H1 (cell line): ENCODE results near the gene TMEM164.

Experiments
- CHD2 ChIP-seq: IDR thresholded peaks from 2 replicates; pipeline ENCODE4 v1.6.1; 2012; ENCODE audit warnings: low read length, improper control_type of control experiment
- CTCF ChIP-seq, 3 experiments: IDR thresholded peaks; 1 replicate in 2 of 3; 2 replicates in 1 of 3; pipeline versions ENCODE4 v1.5.1 to v1.6.1; 2011; ENCODE audit warnings: low read length in 3 of 3, mild to moderate bottlenecking in 3 of 3, inconsistent platforms in 2 of 3, low read depth in 1 of 3, moderate library complexity in 1 of 3; ENCODE audit not compliant: insufficient read depth in 1 of 3; ENCODE audit errors: control extremely low read depth in 1 of 3
- EP300 ChIP-seq, 2 experiments: IDR thresholded peaks; 1 replicate in 1 of 2; 2 replicates in 1 of 2; pipeline ENCODE4 v1.6.1; 2011 to 2012; ENCODE audit warnings: low read depth in 2 of 2, low read length in 2 of 2, mild to moderate bottlenecking in 2 of 2, borderline replicate concordance in 1 of 2, inconsistent platforms in 1 of 2, moderate library complexity in 1 of 2
- EZH2 ChIP-seq: fragments of 200-600 bp; sonication (generic); IDR thresholded peaks from 2 replicates; pipeline ENCODE4 v1.7.1; 2012; ENCODE audit warnings: low read depth, mild to moderate bottlenecking, moderate library complexity, low read length, inconsistent platforms; ENCODE audit not compliant: severe bottlenecking
- JUND ChIP-seq: IDR thresholded peaks from 2 replicates; pipeline ENCODE4 v1.6.1; 2011; ENCODE audit warnings: mild to moderate bottlenecking, improper control_type of control experiment, low read length
- POLR2A ChIP-seq, 2 experiments: IDR thresholded peaks; 1 replicate in 1 of 2; 2 replicates in 1 of 2; pipeline ENCODE4 v1.6.1; 2011; ENCODE audit warnings: low read depth in 2 of 2, low read length in 2 of 2, mild to moderate bottlenecking in 2 of 2; ENCODE audit errors: control extremely low read depth in 1 of 2
- RFX5 ChIP-seq: IDR thresholded peaks from 2 replicates; pipeline ENCODE4 v1.6.1; 2011; ENCODE audit warnings: low read depth, low read length, improper control_type of control experiment, borderline replicate concordance
- TAF7 ChIP-seq: optimal IDR thresholded peaks from 2 replicates; pipeline ENCODE3; 2011; ENCODE audit warnings: low read depth, mild to moderate bottlenecking, inconsistent platforms, low read length, moderate library complexity, borderline replicate concordance

- TF ChIP-seq CTCF (IDR thresholded peaks at IDR 0.05; ENCODE audit: control extremely low read depth in 1 of 3, insufficient read depth in 1 of 3, low read depth in 1 of 3, low read length in 3 of 3) = no peak
- no peak for TF ChIP-seq RFX5
- no peak for TF ChIP-seq CHD2
- no peak for TF ChIP-seq POLR2A (IDR thresholded peaks at IDR 0.05; ENCODE audit: control extremely low read depth in 1 of 2, low read depth in 2 of 2, low read length in 2 of 2)
- TF ChIP-seq EZH2 = no peak
- no peak for TF ChIP-seq TAF7
- no peak for TF ChIP-seq JUND
- TF ChIP-seq EP300 (IDR thresholded peaks at IDR 0.05; ENCODE audit: borderline replicate concordance in 1 of 2, low read depth in 2 of 2, low read length in 2 of 2) = no peak
Observed at GRCh38 chrX:110006821-110007375, 4.0 kb downstream of the TMEM164 start.
